ENCODE measurements around the gene OGFOD2.

Gene OGFOD2

GRCh38 chr12:123000578-123000977 is 25.5 kb downstream of the OGFOD2 start:
- TF ChIP-seq ZNF8 (CRISPR knock-in tag; IDR thresholded peaks at IDR 0.05) = no peak
- TF ChIP-seq RARB (CRISPR knock-in tag; IDR thresholded peaks at IDR 0.05) = no peak
- no peak for TF ChIP-seq PATZ1 (CRISPR knock-in tag; IDR thresholded peaks at IDR 0.05; ENCODE audit: borderline replicate concordance)
- no peak for TF ChIP-seq BACH2 (CRISPR knock-in tag; IDR thresholded peaks at IDR 0.05; ENCODE audit: borderline replicate concordance)
- no peak for TF ChIP-seq TSHZ2 (CRISPR knock-in tag; IDR thresholded peaks at IDR 0.05)
- TF ChIP-seq TCF4 (CRISPR knock-in tag; IDR thresholded peaks at IDR 0.05; ENCODE audit: borderline replicate concordance) = no peak
- no peak for TF ChIP-seq CSDC2 (CRISPR knock-in tag; IDR thresholded peaks at IDR 0.05)
- TF ChIP-seq SNAI2 (CRISPR knock-in tag; IDR thresholded peaks at IDR 0.05) = no peak
- no peak for TF ChIP-seq TOX (CRISPR knock-in tag; IDR thresholded peaks at IDR 0.05; ENCODE audit: borderline replicate concordance)
- TF ChIP-seq PPARA (CRISPR knock-in tag; IDR thresholded peaks at IDR 0.05; ENCODE audit: borderline replicate concordance) = no peak
- TF ChIP-seq GLIS3 (CRISPR knock-in tag; IDR thresholded peaks at IDR 0.05) = no peak
- TF ChIP-seq ISL1 (CRISPR knock-in tag; IDR thresholded peaks at IDR 0.05) = no peak
- TF ChIP-seq CREB5 (CRISPR knock-in tag; IDR thresholded peaks at IDR 0.05; ENCODE audit: low read depth) = no peak
- no peak for TF ChIP-seq OSR1 (CRISPR knock-in tag; IDR thresholded peaks at IDR 0.05)
- no peak for TF ChIP-seq ESRRG (CRISPR knock-in tag; IDR thresholded peaks at IDR 0.05)
- no peak for ATAC-seq

GRCh38 chr12:123001464-123001863 is 26.4 kb downstream of the OGFOD2 start:
- TF ChIP-seq CSRNP3 (CRISPR knock-in tag; IDR thresholded peaks at IDR 0.05) = no peak
- no peak for TF ChIP-seq OSR1 (CRISPR knock-in tag; IDR thresholded peaks at IDR 0.05)
- TF ChIP-seq ZFP3 (CRISPR knock-in tag; IDR thresholded peaks at IDR 0.05) = no peak
- TF ChIP-seq ZNF565 (CRISPR knock-in tag; conservative IDR thresholded peaks at IDR 0.05; ENCODE audit: low read depth) = no peak
- TF ChIP-seq PPARA (CRISPR knock-in tag; IDR thresholded peaks at IDR 0.05; ENCODE audit: borderline replicate concordance) = no peak
- TF ChIP-seq CSDC2 (CRISPR knock-in tag; IDR thresholded peaks at IDR 0.05) = no peak
- TF ChIP-seq ESRRG (CRISPR knock-in tag; IDR thresholded peaks at IDR 0.05) = no peak
- no peak for TF ChIP-seq RARB (CRISPR knock-in tag; IDR thresholded peaks at IDR 0.05)
- no peak for ATAC-seq

GRCh38 chr12:123003257-123003656 is 28.2 kb downstream of the OGFOD2 start:
- no peak for ATAC-seq
- TF ChIP-seq GLIS3 (CRISPR knock-in tag; IDR thresholded peaks at IDR 0.05) = no peak
- no peak for TF ChIP-seq ZNF8 (CRISPR knock-in tag; IDR thresholded peaks at IDR 0.05)
- no peak for TF ChIP-seq ZNF70 (CRISPR knock-in tag; IDR thresholded peaks at IDR 0.05)
- TF ChIP-seq ZC3H10 (CRISPR knock-in tag; IDR thresholded peaks at IDR 0.05) = no peak
- no peak for TF ChIP-seq TOX (CRISPR knock-in tag; IDR thresholded peaks at IDR 0.05; ENCODE audit: borderline replicate concordance)
- no peak for TF ChIP-seq OSR1 (CRISPR knock-in tag; IDR thresholded peaks at IDR 0.05)
- TF ChIP-seq ESRRG (CRISPR knock-in tag; IDR thresholded peaks at IDR 0.05) = no peak
- no peak for TF ChIP-seq PPARA (CRISPR knock-in tag; IDR thresholded peaks at IDR 0.05; ENCODE audit: borderline replicate concordance)
- TF ChIP-seq TCF4 (CRISPR knock-in tag; IDR thresholded peaks at IDR 0.05; ENCODE audit: borderline replicate concordance) = no peak
- TF ChIP-seq SNAI2 (CRISPR knock-in tag; IDR thresholded peaks at IDR 0.05) = no peak
- no peak for TF ChIP-seq BACH2 (CRISPR knock-in tag; IDR thresholded peaks at IDR 0.05; ENCODE audit: borderline replicate concordance)
- no peak for TF ChIP-seq CREB5 (CRISPR knock-in tag; IDR thresholded peaks at IDR 0.05; ENCODE audit: low read depth)
- no peak for TF ChIP-seq POU6F1 (CRISPR knock-in tag; IDR thresholded peaks at IDR 0.05; ENCODE audit: borderline replicate concordance, low read depth)
- TF ChIP-seq ZFP3 (CRISPR knock-in tag; IDR thresholded peaks at IDR 0.05) = no peak
- TF ChIP-seq CSDC2 (CRISPR knock-in tag; IDR thresholded peaks at IDR 0.05) = no peak
- no peak for TF ChIP-seq ISL1 (CRISPR knock-in tag; IDR thresholded peaks at IDR 0.05)
- TF ChIP-seq PATZ1 (CRISPR knock-in tag; IDR thresholded peaks at IDR 0.05; ENCODE audit: borderline replicate concordance) = no peak
